Measurements from ENCODE around the gene TRIP12. TPM values are rescaled to one million over a fixed set of nuclear protein-coding genes. Genes with fewer than 3 reads are reported as not detected.
"Not testable (repeated sequence)": the region's sequence is repeated elsewhere in the genome, so short reads cannot be mapped to it uniquely, and the experiment has no call there.

TRIP12 gene
- total RNA-seq, 2 donors from 2014 or later, result 182 to 289 TPM

DNA sequence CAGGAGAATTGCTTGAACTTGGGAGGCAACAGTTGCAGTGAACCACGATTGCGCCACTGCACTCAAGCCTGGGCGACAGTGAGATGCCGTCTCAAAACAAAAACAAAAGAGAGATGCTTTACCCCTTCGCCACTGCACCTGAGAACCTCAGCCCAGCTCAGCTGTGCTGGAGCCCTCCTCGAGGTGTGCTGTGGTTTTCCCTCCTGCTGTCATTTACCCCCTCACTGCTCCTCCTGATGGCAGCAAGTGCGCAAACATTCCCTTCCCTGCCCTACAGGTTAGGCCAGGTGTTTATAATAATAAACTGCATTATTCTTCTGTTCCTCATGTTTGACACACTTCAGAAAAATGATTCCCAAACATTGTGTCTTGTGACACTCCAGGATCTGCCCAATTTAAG, 8.8 kb upstream of the TRIP12 start:
- Histone ChIP-seq H3K4me1 (replicated peaks) (peaks cover 14% of the 10 kb centered on the region), H3K27me3 (replicated peaks; ENCODE audit: insufficient read depth) (no peaks in the 10 kb centered on the region), H3K36me3 (no peaks in the 10 kb centered on the region), H3K9me3 (no peaks in the 10 kb centered on the region), H3K4me3 (no peak overlapping the region), H3K27ac (peak overlapping the region; percentile 44 to 72)
- 71% methylated on average over 7 of the region's 7 CpGs for WGBS
- peak in 1 of 4 experiments; percentile 27 for TF ChIP-seq CTCF (IDR thresholded peaks at IDR 0.05)
- TF ChIP-seq POLR2AphosphoS5 (IDR thresholded peaks at IDR 0.05), result peak; percentile 54
- no peak for TF ChIP-seq POLR2A (IDR thresholded peaks at IDR 0.05)
- intact Hi-C loops (cut with DNase I), result no loop called here
- DNase-seq (ENCODE audit: low spot score), result peak; percentile 41

- intact Hi-C loops (cut with DNase I), result no loop called here
- H3K36me3 ChIP-seq, result no peaks in the 10 kb centered on the region
- WGBS, result 48% methylated on average over 2 of the region's 2 CpGs
Measured at GRCh38 chr2:229927817-229928321, 6.1 kb upstream of the TRIP12 start.

GRCh38 chr2:229925201-229925600, 3.4 kb upstream of the TRIP12 start:
- no peaks in the 10 kb centered on the region for H3K9me3 ChIP-seq
- no peak overlapping the region for H3K4me3 ChIP-seq
- DNase-seq (ENCODE audit: low spot score), result no peak
- no peak for TF ChIP-seq POLR2AphosphoS5 (IDR thresholded peaks at IDR 0.05)
- no peak for TF ChIP-seq CTCF (IDR thresholded peaks at IDR 0.05)
- no peak for TF ChIP-seq POLR2A (IDR thresholded peaks at IDR 0.05)
- H3K36me3 ChIP-seq, result no peaks in the 10 kb centered on the region
- no peak overlapping the region for H3K27ac ChIP-seq
- intact Hi-C loops (cut with DNase I), result no loop called here
- H3K27me3 ChIP-seq (replicated peaks; ENCODE audit: insufficient read depth), result no peaks in the 10 kb centered on the region
- peaks cover 3% of the 10 kb centered on the region for H3K4me1 ChIP-seq (replicated peaks)

More at GRCh38 chr2:229927817-229928321, 6.1 kb upstream of the TRIP12 start:
- Histone ChIP-seq H3K27ac (peak overlapping the region in 1 of 2 donors; percentile 72), H3K4me3 (no peak overlapping the region), H3K4me1 (replicated peaks) (peaks cover 14% of the 10 kb centered on the region), H3K9me3 (no peaks in the 10 kb centered on the region), H3K27me3 (replicated peaks; ENCODE audit: insufficient read depth) (no peaks in the 10 kb centered on the region)
- peak; percentile 75 for TF ChIP-seq POLR2AphosphoS5 (IDR thresholded peaks at IDR 0.05)
- TF ChIP-seq POLR2A (IDR thresholded peaks at IDR 0.05), result no peak
- no peak for DNase-seq (ENCODE audit: low spot score)

DNA sequence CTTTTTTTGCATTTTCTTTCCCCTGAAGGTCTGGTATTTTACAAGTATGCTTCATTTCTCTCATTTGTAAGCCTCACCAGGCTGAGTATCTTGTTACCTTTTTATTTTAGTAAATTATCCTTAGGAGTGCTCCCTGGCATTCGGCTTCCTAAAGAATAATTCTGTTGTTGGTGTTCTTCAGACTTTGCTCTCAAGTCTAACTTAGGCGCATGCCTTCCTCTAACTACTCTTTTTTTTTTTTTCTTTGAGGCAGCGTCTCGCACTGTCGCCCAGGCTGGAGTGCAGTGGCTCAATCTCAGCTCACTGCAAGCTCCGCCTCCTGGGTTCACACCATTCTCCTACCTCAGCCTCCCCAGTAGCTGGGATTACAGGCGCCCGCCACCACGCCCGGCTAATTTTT, 2.7 kb upstream of the TRIP12 start:
- H3K4me1 ChIP-seq (replicated peaks); H3K27me3 ChIP-seq (replicated peaks; ENCODE audit: insufficient read depth); H3K4me3 ChIP-seq; H3K9me3 ChIP-seq; H3K27ac ChIP-seq; DNase-seq (ENCODE audit: low spot score); H3K36me3 ChIP-seq: not testable (repeated sequence)
- intact Hi-C loops (cut with DNase I), result loop anchor here (5.0 kb wide), 1 partner anchor 122 kb away; no protein-coding TSS in a partner anchor
- WGBS, result 96% methylated on average over 10 of the region's 10 CpGs

- H3K9me3 ChIP-seq, result no peaks in the 10 kb centered on the region
- intact Hi-C loops (cut with DNase I), result loop anchor here (5.0 kb wide), 1 partner anchor 120 kb away; no protein-coding TSS in a partner anchor
- no peaks in the 10 kb centered on the region for H3K4me1 ChIP-seq (replicated peaks)
- peak within 1 kb of the TSS; percentile 91 to 95 for H3K4me3 ChIP-seq
- 1% methylated on average over 58 of the region's 61 CpGs for WGBS
- TF ChIP-seq CTCF (IDR thresholded peaks at IDR 0.05) (no peak), POLR2AphosphoS5 (IDR thresholded peaks at IDR 0.05) (no peak)
- peak; percentile 85 for DNase-seq (ENCODE audit: low spot score)
- no peaks in the 10 kb centered on the region for H3K27me3 ChIP-seq (replicated peaks; ENCODE audit: insufficient read depth)
- H3K27ac ChIP-seq, result peak within 1 kb of the TSS; percentile 97 to 98
- no peaks in the 10 kb centered on the region for H3K36me3 ChIP-seq
Measured at GRCh38 chr2:229922449-229923386, 909 bp upstream of the TRIP12 start, which contains the start of gene FBXO36. FBXO36 (plus strand) TSS chr2:229922503; CDS start chr2:229922514, 11 bp downstream.

All from prostate gland (tissue), 2 donors.